GM12865 (cell line): Measurements from ENCODE around the gene AGBL4.

Source experiments
- DNase-seq: peaks from one replicate; pipeline ENCODE4 v3.0.0; 2010; ENCODE audit warnings: low read depth
- H3K4me3 ChIP-seq: 2 replicates; pipeline ENCODE4 v1.5.1; 2011; ENCODE audit warnings: mild to moderate bottlenecking, low read depth, low read length, control low read depth
- TF ChIP-seq, protein P1 (sequence below): IDR thresholded peaks from 2 replicates; pipeline ENCODE4 v1.5.1; 2011; ENCODE audit warnings: low read length, control low read depth, low read depth, inconsistent platforms; ENCODE audit not compliant: insufficient read depth; ENCODE audit errors: missing control alignments

The AGBL4 gene

DNA sequence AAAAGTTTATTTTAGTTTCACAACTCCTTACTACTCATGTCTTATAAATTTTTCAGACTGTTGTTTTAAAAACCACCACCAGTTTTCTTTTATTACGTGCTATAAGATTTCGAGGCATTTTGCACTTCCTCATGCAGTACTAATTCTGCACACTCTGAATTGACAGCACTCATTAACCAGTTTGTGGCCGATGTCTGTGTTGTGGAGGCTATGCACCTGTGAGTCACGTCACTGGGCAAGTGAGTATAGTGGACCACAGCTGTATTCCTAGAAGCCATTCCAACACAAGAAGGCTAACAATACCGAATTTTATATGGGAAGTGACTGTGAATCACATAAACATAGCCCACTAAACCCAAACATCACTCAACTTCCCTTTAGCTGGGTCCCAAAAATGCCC is 1530.7 kb downstream of the AGBL4 start:
- TF ChIP-seq, protein P1, sequence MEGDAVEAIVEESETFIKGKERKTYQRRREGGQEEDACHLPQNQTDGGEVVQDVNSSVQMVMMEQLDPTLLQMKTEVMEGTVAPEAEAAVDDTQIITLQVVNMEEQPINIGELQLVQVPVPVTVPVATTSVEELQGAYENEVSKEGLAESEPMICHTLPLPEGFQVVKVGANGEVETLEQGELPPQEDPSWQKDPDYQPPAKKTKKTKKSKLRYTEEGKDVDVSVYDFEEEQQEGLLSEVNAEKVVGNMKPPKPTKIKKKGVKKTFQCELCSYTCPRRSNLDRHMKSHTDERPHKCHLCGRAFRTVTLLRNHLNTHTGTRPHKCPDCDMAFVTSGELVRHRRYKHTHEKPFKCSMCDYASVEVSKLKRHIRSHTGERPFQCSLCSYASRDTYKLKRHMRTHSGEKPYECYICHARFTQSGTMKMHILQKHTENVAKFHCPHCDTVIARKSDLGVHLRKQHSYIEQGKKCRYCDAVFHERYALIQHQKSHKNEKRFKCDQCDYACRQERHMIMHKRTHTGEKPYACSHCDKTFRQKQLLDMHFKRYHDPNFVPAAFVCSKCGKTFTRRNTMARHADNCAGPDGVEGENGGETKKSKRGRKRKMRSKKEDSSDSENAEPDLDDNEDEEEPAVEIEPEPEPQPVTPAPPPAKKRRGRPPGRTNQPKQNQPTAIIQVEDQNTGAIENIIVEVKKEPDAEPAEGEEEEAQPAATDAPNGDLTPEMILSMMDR, result no peak
- no peak overlapping the region for H3K4me3 ChIP-seq
- DNase-seq, result no peak

DNA sequence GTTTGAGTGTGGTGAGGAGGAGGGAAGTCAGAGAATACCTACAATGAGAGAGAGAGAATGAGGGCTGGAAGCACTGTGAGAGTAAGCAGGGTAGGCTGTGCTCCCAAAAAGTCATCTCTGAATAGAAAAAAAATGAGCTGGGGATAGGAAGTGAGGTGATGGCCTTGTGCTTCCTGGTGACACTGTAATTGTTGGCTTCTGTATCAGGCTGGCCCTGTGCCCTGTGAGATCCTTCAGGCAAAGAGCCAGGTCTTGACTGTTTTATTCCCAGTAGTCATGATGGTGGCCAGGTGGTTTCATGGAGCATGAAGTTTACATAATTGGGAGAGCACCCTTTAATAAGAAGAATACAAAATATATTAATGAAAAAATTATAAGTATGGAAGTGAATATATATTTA is 1531.4 kb downstream of the AGBL4 start:
- DNase-seq, result no peak
- no peak overlapping the region for H3K4me3 ChIP-seq
- TF ChIP-seq, protein P1, result no peak

DNA sequence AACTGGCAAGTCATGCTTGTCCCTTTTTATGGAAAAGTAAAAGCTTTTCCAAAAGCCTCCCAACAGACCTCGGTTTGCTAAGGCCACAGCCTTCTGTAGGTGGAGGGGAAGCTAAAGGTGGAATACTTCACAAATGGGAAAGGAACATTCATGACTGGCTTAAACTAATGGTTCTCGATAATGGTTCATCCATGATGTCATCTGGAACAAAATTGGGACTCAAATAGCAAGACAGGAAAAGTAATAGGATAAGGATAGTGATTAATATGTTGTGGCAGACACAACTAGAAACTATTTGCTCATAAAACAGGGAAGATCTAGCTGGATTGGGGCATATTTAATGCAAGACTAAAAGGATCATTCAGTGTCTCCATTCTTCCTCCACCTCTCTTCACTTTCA is 1535.0 kb downstream of the AGBL4 start:
- TF ChIP-seq, protein P1, result no peak
- H3K4me3 ChIP-seq, result no peak overlapping the region
- no peak for DNase-seq
